ENCODE measurements around the gene ZMAT5.

Gene ZMAT5

DNA sequence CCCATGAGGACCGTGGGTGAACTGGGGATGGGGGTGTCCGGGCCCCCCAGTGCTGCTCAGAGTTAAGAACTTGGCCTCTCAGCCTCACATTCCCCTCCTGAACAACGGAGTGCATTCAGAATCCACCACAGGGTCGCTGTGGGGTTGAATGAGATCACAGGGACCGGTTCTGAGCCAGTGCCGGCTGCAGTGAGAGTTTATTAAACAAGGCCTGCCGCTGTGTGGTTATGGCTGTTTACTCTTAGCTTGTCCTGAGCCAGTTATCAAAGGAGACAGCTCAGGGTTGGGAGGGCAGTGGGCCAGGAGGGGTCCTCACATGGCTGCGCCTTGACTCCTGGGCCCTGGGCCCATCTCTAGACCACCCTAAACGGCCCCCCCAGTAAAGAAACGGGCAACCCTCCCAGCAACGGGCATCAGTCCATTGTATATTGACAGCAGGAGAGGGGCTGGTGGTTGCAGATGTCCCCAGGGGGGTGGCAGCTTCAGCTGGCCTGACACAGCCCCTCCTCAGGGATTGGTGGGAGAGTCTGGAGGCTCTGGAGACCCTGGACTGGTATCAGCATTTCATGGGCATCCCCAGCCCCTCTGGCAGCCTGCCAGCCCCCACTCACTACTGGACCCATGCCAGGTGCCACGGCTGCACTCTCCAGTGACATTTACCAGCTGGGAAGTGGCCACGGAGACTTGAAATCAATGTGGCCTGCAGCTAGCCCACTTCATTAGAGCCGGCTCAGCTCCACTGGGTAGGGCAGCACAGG lies 62.1 kb downstream of the ZMAT5 start:
- peak; percentile 74 for DNase-seq

DNA sequence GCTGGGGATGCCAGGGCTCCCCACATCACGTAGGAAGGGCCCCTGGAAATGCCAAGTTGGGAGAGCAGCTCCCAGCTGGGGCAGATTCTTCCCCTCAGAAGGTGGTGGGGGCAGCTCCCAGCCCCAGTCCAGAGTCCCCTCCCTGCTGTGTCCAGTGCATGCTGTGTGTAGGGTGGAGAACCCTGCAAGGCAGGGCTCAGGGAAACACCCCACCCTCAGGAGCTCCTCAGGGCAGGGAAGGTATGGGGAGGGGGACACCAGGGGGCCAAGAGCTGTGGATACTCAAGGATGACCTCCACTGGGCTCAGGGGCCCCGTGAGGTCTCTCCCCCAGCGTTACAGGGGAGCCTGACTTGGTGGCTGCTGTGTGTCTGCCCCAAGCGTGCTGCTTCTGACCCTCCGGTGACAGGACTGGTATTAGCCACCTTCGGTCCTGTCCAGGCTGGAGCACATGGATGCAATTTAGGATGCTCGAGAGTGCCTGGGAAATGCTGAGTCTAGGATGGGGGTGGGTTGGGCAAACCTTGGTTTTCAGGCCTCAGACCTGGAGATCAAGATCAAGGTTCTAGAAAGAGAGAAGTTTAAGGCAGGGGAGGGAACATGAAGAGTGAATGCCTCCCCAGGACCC lies 63.1 kb downstream of the ZMAT5 start:
- no peak for DNase-seq

DNA sequence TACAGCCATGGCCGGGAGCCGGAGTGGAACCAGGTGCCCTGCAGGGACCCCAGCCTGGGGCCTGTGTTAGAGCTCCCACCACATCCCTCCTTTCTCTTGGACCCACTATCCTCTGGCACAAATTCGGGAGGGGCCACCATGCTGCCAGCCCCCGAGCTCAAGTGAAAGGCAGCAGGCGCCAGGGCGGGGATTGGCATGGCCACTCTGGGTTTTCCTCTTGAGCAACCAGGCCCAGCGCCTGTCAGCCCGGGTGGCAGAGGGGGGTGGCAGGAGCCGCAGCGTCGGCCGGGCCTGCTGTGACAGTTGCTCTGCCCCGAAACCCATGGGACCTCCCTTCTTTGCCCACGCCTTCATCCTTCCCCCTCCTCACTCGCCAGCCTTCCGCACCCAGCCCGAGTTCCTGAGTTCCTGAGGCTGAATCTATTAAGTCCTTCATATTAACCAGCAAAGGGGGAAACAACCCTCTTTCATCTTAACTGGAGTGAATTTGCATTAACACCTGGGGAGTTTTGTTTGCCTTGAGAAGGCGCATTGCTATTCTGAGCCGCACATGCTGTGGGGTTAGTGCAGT lies 63.8 kb downstream of the ZMAT5 start:
- DNase-seq, result peak; percentile 36

DNA sequence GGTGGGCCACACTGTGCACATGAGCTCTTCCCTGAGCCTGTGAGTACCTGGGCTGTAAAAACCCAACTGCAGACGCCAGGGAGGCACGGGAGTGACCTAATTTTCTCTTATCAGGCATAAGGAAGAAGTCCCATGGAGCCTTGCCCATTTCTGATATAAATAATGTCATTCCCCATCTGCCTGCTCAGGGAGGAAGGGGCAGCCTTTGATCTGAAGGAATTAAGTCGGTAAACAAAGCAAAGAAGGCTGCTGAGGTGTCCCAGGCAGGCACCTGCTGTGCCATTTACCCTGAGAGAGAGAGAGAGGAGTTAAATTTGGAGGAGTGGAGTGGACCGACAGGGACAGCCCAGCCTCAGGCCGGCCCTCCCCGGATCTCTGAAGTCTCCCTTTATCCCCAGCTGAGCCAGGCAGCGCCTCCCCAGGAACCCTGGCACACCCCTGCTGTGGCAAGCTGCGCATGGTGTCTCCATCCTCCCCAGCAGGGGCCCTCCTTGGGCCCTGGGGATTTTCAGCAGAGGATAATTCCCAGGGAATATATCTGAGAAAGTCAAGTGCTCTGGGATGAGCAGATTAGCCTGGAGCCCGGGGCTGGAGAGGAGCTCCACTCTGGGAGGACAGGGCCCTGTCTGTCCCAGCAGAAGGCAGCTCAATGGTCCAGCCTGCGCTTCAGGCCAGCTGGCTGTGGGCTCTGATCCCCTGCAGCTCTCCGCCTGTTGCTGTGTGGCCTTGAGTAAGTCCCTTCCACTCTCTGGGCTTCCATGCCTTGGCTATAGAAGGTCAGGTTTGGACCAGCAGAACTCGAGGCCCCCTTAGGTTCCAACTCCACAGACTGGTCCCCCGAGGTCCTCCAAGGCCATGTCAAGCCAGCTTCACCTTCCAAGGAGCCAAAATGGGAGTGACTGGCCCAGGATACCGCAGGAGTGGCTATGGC lies 64.5 kb downstream of the ZMAT5 start:
- DNase-seq, result peak; percentile 41

DNA sequence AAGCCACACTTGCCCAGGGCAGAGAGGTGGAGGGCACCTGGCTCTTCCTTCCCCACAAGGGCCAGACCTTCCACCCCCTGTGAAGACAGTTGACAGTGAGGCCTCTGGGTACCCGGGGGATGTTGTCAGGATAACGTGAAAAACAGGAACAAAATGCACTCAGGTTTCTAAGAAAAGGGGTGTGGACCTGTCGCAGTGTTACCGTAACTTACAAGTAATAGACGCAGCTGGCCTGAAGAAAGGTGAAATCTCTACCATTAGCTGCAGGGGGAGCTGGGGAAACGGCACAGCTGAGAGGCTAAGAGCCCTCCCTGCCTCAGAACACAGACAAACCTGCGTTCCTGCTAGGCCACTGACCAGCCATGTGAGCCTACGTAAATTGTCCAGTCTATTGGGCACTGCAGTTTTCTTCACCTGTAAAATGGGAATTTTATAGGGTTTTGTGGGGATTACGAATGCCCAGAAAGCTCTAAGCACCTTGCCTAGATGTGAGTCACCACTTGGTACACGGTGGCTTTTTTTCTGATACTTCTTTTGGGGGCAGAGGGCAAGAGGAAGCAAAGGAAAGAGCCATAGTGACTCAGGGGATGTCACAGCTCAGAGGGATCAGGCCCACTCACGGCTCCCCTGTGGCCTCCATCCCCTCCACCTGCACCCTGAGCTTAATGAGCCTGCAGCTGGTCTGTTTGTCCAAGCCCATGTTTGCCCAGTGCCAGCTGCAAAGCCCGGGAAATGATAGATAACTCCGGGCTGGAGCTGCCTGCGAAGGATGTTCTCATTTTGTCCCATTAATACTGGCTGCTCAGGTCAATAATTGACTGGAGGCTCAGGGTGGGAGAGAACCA lies 65.4 kb downstream of the ZMAT5 start:
- no peak for DNase-seq

DNA sequence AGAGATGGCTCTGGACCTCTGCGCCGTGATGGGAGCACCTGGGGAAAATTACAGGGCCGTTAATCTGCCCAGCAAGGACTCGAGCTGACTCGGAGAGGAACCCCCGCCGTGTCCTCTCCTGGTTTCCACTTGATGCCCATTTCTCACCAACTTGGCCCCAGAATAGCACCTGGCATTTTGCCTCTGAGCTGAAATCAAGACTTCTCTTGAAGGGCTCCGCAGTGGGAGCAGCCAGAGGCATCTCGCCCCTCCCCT lies 66.0 kb downstream of the ZMAT5 start:
- DNase-seq, result no peak

DNA sequence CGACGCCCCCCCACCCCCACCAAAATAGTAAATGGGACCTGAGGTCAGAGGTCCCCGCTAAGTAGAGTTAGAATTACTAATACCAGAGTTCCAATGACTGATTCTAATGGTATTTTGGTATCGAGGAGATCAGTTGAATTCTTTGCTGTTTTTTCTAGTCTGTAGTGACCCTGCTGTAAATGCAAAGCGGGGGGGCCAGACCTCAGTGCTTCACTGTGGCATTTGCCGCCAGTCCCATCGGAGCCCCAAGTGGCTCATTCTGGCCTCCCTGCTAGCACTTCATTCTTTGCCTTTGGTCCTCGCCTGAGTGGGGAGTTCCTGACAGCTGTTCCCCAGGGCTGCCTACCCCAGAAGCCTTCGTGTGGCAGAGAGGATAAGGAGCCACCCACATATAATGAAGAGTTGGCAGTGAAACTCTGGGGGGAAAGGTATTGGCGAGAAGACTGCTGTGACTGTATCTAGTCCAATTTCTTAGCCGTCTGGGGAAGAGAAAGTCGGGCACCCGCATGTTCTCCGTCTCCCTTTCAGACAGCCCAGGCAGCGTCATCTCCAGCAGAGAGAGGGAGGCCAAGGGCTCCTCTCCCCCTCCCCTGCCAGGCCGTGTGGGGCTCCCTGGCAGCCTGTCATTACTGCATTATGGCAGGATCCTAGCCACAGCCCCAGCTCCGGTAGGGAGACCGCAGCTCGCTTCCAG lies 66.5 kb downstream of the ZMAT5 start:
- peak; percentile 85 for DNase-seq

DNA sequence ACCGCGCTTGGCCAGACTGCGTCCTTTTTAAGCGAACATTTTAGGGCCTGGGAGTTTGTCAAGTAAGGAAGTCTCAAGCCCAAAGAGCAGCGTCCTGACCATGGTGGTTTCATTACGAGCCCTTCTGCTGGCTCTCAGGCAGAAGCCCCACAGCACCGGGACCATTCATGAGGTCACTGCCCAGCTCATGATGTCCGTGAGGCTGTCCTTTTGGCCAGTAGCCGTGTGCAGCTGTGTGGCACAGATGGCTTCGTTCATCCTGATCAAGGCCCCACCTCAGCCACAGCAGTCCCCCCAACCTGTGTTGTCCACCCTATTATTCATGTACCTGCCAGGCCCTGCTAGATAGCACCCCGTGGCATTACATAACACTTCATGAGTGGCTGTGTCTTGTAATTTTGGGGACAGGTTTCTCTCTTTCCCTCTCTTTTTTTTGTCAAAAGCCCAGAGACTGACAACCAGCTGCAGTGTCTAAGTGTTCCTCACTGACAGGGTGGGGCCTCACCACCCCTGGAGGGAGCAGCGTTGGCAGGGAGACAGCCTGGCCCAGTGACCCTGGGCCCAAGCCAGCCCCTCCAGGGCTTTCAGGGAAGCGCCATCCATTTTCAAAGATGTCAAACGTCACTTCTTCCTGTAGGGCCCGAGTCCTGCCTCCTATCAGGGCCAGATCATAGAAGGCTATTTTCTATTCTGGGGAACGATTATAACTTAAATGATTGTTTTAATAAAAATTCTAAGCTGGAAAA lies 68.8 kb downstream of the ZMAT5 start:
- DNase-seq, result no peak

DNA sequence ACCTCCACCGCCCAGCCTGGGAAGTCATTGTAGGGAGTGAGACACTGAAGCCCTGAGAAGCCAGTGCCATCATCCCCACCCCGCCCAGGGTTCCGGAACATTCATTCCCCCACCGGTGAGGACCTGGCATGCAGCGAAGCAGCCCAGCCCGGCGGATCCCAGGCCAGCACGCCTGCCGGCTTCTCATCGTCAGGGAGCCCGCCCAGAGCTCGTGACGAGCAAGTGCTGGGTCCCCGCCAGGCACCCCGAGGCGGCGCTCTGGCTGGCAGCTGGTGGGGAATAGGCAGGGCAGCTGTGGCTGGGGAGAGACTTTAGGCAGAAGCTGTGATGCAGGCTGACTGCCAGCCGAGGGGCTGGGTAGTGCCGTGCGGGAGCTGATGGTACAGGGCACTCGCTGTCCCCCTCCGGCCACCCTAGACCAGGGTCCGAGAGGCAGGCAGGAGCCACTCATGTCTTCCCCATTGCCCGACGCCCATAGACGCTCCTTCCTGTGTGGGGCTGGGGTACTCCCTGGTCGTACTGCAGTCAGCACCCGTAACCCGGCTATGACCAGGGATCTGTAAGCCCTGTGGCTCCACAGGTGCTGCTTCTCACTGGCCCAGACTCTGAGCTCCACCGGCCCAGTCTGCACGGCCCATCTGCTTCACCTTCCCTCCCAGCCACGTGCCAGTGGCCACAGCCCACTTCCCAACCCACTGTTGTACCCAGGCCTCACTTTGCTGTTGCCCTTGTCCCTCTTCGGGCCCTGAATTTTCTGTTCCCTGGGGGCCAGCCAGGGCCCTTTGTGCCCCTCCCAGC lies 71.5 kb downstream of the ZMAT5 start:
- peak; percentile 95 for DNase-seq

DNA sequence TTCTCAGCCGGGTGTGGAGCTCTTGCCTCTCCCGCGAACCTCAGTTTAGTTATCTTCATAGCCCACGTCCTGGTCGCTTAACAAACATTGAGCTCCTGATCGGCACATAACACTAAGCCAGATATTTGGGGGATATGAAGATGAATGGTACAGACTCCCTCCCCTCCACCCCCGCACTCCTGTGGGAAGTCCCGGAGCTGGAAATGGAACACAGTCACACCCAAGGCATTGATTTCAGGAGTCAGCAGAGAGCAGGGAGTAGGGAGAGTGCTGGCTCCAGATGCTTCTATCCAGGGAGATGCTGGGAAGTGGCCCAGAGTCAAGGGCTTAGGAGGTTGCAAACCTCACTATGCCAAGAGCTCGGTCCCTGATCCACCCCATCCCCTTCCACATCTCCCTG lies 73.1 kb downstream of the ZMAT5 start:
- peak; percentile 93 for DNase-seq

DNA sequence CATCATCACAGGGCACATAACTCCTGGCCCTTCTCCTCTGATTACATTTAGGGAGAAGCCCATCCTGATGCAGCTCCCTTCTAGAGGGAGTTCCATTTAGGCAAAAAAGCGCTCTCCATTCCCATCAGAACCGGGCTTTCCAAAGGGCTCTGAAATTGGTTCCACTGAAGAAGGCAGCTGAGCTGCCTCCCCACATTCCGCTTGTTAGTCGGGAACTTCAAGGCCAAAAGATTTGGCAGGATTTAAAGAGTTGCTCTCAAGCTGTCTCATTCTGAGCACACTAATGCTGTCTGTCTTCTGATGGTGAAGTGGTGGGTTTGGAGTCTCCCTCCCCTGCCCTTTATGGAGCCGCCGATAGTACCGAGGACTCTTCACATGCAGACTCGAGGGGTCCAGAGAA lies 73.6 kb downstream of the ZMAT5 start:
- peak; percentile 57 for DNase-seq

DNA sequence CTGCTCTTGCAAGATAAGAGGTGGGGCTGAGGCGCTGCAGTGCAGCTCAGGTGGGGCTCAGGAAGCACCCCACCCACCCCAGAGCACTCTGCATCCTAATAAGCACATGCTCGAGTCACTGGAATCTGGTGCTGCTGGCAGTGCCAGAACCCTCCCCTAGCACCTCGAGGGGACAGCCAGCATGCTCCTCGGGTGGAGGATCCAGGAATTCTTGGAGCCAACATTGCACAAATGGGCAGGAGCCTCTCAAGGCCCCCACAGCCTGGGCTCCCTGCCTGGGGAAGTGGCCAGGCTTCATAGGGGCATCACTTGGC lies 74.5 kb downstream of the ZMAT5 start:
- peak; percentile 53 for DNase-seq

DNA sequence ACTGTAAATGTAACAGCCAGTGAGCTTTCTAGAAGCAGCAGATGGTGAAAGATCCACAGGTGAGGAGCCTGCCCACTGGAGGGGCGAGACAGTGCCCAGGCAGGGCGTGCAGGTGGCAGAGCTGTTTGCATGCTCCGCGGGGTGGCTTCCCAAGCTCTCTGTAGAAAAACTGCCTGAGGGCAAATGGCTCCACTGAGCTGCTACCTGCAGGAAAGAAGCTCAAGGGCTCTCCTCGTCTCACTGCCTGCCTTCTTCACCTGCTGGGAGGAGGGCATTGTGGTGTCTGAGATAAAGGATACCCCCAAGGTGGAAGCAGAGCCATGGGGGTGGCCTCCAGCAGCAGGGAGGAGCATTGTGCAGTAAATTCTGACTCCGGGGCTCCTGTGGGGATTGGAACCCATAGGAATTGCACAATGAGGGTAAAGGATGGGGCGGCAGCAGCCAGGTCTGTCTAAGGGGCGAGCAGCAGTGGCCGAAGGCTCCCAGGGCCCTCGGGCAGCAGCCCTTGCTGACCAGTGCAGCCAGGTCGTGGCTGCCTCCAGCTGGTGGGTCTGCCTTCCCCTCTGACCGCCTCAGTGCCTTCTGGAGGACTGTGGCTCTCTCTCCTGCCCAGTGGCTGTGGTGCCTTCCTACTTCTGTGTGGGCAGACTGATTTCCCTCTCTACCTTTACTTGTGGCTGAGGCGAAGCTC lies 75.0 kb downstream of the ZMAT5 start:
- DNase-seq, result no peak

DNA sequence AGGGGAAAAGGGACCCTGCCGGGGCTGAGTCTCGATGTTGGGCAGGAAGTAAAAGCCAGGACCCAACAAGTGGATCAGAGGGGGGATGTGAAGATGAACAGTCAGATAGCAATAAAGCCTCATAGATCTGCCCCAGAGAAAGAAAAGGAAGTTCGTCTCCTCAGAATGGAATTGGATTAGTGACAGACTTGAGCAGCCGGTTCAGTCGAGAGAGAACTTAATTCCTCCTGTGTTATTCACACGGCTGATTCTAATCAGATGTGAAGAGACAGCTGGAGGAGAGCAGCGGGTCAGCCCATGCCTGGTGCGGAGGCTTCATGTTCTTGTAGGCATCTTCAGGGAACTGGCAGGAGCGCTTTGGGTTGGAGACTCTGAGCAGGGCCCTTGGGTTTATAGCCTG lies 76.3 kb downstream of the ZMAT5 start:
- no peak for DNase-seq

DNA sequence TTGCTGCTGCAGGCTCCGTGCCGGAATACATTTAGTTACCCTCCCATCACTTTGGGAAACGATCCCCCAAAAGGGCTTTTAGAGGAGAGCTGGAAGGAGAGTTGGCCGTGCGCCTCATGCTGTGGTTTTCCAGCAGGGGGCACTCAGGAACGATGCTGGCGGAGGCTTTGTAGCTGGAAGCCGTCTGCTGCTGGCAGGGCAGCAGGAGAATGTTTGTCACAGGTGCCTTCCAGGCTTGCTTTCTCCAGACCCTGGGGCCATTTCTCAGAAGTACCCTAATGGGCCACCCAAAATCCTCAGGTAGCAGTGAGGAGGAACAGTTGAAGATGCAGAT lies 77.0 kb downstream of the ZMAT5 start:
- DNase-seq, result peak; percentile 59

DNA sequence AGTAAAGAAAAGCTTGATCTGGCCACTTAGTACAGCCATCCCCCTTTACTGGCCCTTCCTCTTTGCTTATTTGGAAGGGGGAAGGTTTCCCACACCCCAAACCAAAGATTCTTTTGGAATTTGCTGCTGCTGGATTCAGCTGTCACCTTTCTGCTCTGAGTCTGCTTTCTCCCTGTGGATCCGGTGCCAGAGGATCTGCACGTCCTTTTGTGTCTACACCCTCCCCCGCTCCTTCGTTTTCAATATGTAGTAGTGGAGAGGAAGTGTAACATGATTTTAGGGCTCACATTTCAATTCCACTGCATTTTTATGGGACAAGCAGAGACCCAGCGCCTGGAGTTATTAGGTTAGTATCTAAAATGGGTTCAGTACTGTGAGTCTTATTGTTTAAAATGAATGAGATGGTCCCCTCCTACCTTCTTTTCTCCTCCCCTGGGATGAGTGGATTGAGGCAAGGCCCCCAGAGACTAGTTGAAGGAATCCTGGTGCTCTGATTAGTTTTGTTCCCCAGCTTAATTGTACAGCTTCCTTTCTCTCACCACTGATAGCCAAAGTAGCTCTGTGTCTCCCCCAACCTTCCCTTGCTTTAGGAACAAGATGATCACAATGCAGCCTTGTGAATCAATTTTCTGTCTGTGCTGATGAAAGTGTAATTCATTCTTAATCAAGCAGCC lies 77.5 kb downstream of the ZMAT5 start:
- DNase-seq, result no peak

DNA sequence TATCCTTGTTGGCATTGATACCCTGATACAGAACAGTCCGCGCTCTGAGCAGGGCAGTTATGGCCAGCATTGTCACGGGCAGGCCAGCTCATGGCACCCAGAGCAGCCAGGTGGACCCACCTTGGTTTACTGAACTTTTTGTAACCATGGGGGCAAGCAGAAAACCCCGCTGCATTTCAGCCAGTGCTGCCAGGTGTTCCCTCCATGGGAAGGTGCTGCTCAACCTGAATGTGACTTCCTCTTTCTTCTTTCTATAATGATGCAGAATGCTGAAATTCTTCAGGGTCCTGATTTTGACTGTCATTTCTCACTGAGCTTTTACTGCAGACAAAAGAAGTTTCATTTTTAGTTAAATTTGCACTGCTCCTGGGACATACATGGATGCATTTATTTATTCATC lies 82.6 kb downstream of the ZMAT5 start:
- no peak for DNase-seq

DNA sequence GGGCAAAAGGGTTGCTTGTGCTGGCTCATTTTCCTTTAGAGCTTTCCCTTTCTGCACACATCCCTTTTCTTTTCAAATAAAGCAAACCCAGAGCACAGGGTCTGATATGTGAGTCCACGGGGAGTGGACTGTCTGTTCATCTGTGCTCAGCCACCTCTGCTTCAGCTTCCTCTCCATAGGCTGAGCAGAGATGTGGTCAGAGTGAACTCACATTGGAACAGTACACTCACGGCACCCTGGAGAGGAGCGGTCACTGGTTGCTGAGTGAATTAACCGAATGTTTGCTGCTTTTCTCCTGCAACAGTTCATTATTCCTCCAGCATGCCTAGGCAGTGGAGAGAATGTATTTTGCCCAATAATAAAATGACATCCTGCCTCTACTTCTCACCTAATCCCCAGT lies 83.3 kb downstream of the ZMAT5 start:
- no peak for DNase-seq
